Osteoblast (primary cell): Measurements from ENCODE around the gene PLK2. TPM values are rescaled to one million over a fixed set of nuclear protein-coding genes. Genes with fewer than 3 reads are reported as not detected.

Experiments
- DNase-seq: peaks from one replicate; pipeline ENCODE4 v3.0.0; 2011; ENCODE audit warnings: low spot score, mixed read lengths; ENCODE audit not compliant: insufficient read length; ENCODE audit errors: missing footprints
- H2AFZ ChIP-seq: 2 replicates; pipeline ENCODE4 v1.6.0; 2011; ENCODE audit warnings: mild to moderate bottlenecking, low read length
- H3K27ac ChIP-seq: 2 replicates; pipeline ENCODE4 v1.5.1; 2011; ENCODE audit warnings: mild to moderate bottlenecking, low read depth, low read length, moderate library complexity
- H3K27me3 ChIP-seq: 2 replicates; pipeline ENCODE4 v1.6.0; 2012; ENCODE audit warnings: mild to moderate bottlenecking, control low read depth, inconsistent platforms, low read length, moderate library complexity; ENCODE audit not compliant: insufficient read depth
- H3K36me3 ChIP-seq: 2 replicates; pipeline ENCODE4 v1.5.1; 2011; ENCODE audit warnings: mild to moderate bottlenecking, low read length, control low read depth, moderate library complexity; ENCODE audit not compliant: insufficient read depth
- H3K4me1 ChIP-seq: 2 replicates; pipeline ENCODE4 v1.5.1; 2011; ENCODE audit warnings: mild to moderate bottlenecking, low read length, control low read depth, moderate library complexity; ENCODE audit not compliant: insufficient read depth
- H3K4me2 ChIP-seq: 2 replicates; pipeline ENCODE4 v1.6.0; 2011; ENCODE audit warnings: mild to moderate bottlenecking, low read length; ENCODE audit not compliant: insufficient read depth
- H3K4me3 ChIP-seq: fragments of 200-600 bp; sonication (generic); 3 replicates; pipeline ENCODE4 v1.5.1; 2012; ENCODE audit warnings: mild to moderate bottlenecking, low read length, inconsistent platforms; ENCODE audit not compliant: insufficient read depth
- H3K79me2 ChIP-seq: 2 replicates; pipeline ENCODE4 v1.6.0; 2012; ENCODE audit warnings: mild to moderate bottlenecking, low read length, control low read depth, inconsistent platforms; ENCODE audit not compliant: insufficient read depth
- H3K9me3 ChIP-seq: 2 replicates; pipeline ENCODE4 v1.5.1; 2011; ENCODE audit warnings: low read depth, low read length, control low read depth
- H4K20me1 ChIP-seq: 2 replicates; pipeline ENCODE4 v1.6.0; 2012; ENCODE audit warnings: mild to moderate bottlenecking, low read length, control low read depth; ENCODE audit not compliant: insufficient read depth
- CTCF ChIP-seq: IDR thresholded peaks from 2 replicates; pipeline ENCODE4 v1.5.1; 2011; ENCODE audit warnings: mild to moderate bottlenecking, low read depth, low read length, moderate library complexity; ENCODE audit errors: extremely low read depth
- total RNA-seq: library from RNA; depleted of rRNA; stranded (reverse); fragments of >200 nt; gene quantifications from 2 replicates; pipeline ENCODE4 v1.2.3, GENCODE V29; 2012

The PLK2 gene
- total RNA-seq, 1 donor, result 220 TPM

GRCh38 chr5:58459146-58460001, 512 bp downstream of the PLK2 start:
- TF ChIP-seq CTCF, result no peak
- H3K9me3 ChIP-seq, result no peaks in the 10 kb centered on the region
- H3K27ac ChIP-seq, result peak overlapping the region; percentile 87
- DNase-seq, result no peak
- peaks cover 44% of the 10 kb centered on the region for H4K20me1 ChIP-seq
- no peak overlapping the region for H2AFZ ChIP-seq
- peaks cover 45% of the 10 kb centered on the region for H3K36me3 ChIP-seq
- H3K4me2 ChIP-seq, result peak overlapping the region; percentile 75
- H3K27me3 ChIP-seq, result no peaks in the 10 kb centered on the region
- H3K4me1 ChIP-seq, result peaks cover 39% of the 10 kb centered on the region
- peak overlapping the region; percentile 87 for H3K4me3 ChIP-seq
- peaks cover 45% of the 10 kb centered on the region for H3K79me2 ChIP-seq

- peak overlapping the region; percentile 87 for H3K27ac ChIP-seq
- no peak overlapping the region for H2AFZ ChIP-seq
- peaks cover 52% of the 10 kb centered on the region for H3K36me3 ChIP-seq
- no peak for TF ChIP-seq CTCF
- peak overlapping the region; percentile 87 for H3K4me3 ChIP-seq
- DNase-seq, result peak; percentile 48
- peaks cover 45% of the 10 kb centered on the region for H3K79me2 ChIP-seq
- peaks cover 44% of the 10 kb centered on the region for H3K4me1 ChIP-seq
- H4K20me1 ChIP-seq, result peaks cover 47% of the 10 kb centered on the region
- H3K9me3 ChIP-seq, result no peaks in the 10 kb centered on the region
- H3K4me2 ChIP-seq, result peak overlapping the region; percentile 75
- no peaks in the 10 kb centered on the region for H3K27me3 ChIP-seq
Measured at GRCh38 chr5:58458743-58459145, 1.1 kb downstream of the PLK2 start.

- H3K36me3 ChIP-seq, result peaks cover 57% of the 10 kb centered on the region
- no peak for TF ChIP-seq CTCF
- peak overlapping the region; percentile 87 for H3K4me3 ChIP-seq
- H2AFZ ChIP-seq, result no peak overlapping the region
- no peaks in the 10 kb centered on the region for H3K9me3 ChIP-seq
- peaks cover 44% of the 10 kb centered on the region for H3K4me1 ChIP-seq
- peak overlapping the region; percentile 87 for H3K27ac ChIP-seq
- H3K27me3 ChIP-seq, result no peaks in the 10 kb centered on the region
- DNase-seq, result no peak
- H3K79me2 ChIP-seq, result peaks cover 45% of the 10 kb centered on the region
- peaks cover 47% of the 10 kb centered on the region for H4K20me1 ChIP-seq
- H3K4me2 ChIP-seq, result peak overlapping the region; percentile 75
Measured at GRCh38 chr5:58458141-58458742, 1.6 kb downstream of the PLK2 start.

GRCh38 chr5:58457050-58457449, 2.8 kb downstream of the PLK2 start:
- H2AFZ ChIP-seq, result no peak overlapping the region
- H3K4me1 ChIP-seq, result peaks cover 39% of the 10 kb centered on the region
- DNase-seq, result no peak
- peak overlapping the region; percentile 87 for H3K27ac ChIP-seq
- no peaks in the 10 kb centered on the region for H3K27me3 ChIP-seq
- peaks cover 65% of the 10 kb centered on the region for H3K36me3 ChIP-seq
- peak overlapping the region; percentile 87 for H3K4me3 ChIP-seq
- no peak for TF ChIP-seq CTCF
- peaks cover 45% of the 10 kb centered on the region for H3K79me2 ChIP-seq
- peaks cover 47% of the 10 kb centered on the region for H4K20me1 ChIP-seq
- peak overlapping the region; percentile 75 for H3K4me2 ChIP-seq
- H3K9me3 ChIP-seq, result no peaks in the 10 kb centered on the region
